Heart right ventricle (tissue), 16 donors: ENCODE results near the gene ZCCHC17. TPM values are rescaled to one million over a fixed set of nuclear protein-coding genes. Genes with fewer than 3 reads are reported as not detected.

Experiments
- ATAC-seq, 8 donors: fragments of 200-7000 bp; cut with Tn5 transposase; one replicate each; pipeline ENCODE4 v1.9.1; 2020; ENCODE audit warnings: mild to moderate bottlenecking in 8 of 8, moderate library complexity in 8 of 8, moderate number of reproducible peaks in 1 of 8
- DNase-seq, 2 donors: peaks; one replicate each; pipeline ENCODE4 v3.0.0-alpha.2; 2020
- H3K27ac ChIP-seq, 10 donors: fragments of 200-600 bp; sonication (generic) in 2 of 10; one replicate each; pipeline versions ENCODE4 v1.5.0 to v1.8.0; 2020 to 2022; ENCODE audit warnings: mild to moderate bottlenecking in 3 of 10
- H3K27me3 ChIP-seq, 7 donors: fragments of 200-600 bp; one replicate each; pipeline ENCODE4 v1.8.0; 2021 to 2022; ENCODE audit warnings: mild to moderate bottlenecking in 2 of 7
- H3K36me3 ChIP-seq, 9 donors: fragments of 200-600 bp; sonication (generic) in 1 of 9; one replicate each; pipeline versions ENCODE4 v1.5.0 to v1.8.0; 2020 to 2022; ENCODE audit warnings: mild to moderate bottlenecking in 2 of 9
- H3K4me1 ChIP-seq, 9 donors: fragments of 200-600 bp; sonication (generic) in 1 of 9; one replicate each; pipeline versions ENCODE4 v1.5.0 to v1.8.0; 2020 to 2022; ENCODE audit warnings: mild to moderate bottlenecking in 4 of 9
- H3K4me3 ChIP-seq, 10 donors: fragments of 200-600 bp; sonication (generic) in 2 of 10; one replicate each; pipeline versions ENCODE4 v1.5.0 to v1.8.0; 2020 to 2022; ENCODE audit warnings: mild to moderate bottlenecking in 7 of 10, moderate library complexity in 2 of 10
- H3K9me3 ChIP-seq, 11 donors: fragments of 200-600 bp in 10 of 11; sonication (generic) in 2 of 11; one replicate each; pipeline versions ENCODE4 v1.5.0 to v1.8.0; 2013 to 2022; ENCODE audit warnings: mild to moderate bottlenecking in 2 of 11, control low read depth in 1 of 11, moderate library complexity in 1 of 11
- CTCF ChIP-seq, 9 donors: fragments of 200-600 bp; sonication (generic) in 2 of 9; IDR thresholded peaks; one replicate each; pipeline versions ENCODE4 v1.5.0 to v1.8.0; 2021 to 2022; ENCODE audit warnings: antibody characterized with exemption in 9 of 9, mild to moderate bottlenecking in 5 of 9, moderate library complexity in 1 of 9
- WGBS, 2 donors: extraction: QIAGEN DNeasy Blood & Tissue Kit; methylation state at CpG; one replicate each; pipeline ENCODE4 v1.1.7; 2013; ENCODE audit warnings: inconsistent platforms in 1 of 2; 5-methylcytosine and 5-hydroxymethylcytosine counted together
- intact Hi-C, 10 donors: fragments of 100-400 bp; cut with DNase I; formaldehyde crosslinking; loops; one replicate each; pipeline versions ENCODE4 v1.11.1 to v1.14.2; 2022
- long read RNA-seq, 3 donors: library from polyadenylated mRNA; unstranded; transcript quantifications; one replicate each; pipeline ENCODE4 v2.0.0, GENCODE V29; 2020 to 2021
- polyA plus RNA-seq, 2 donors: library from polyadenylated mRNA; stranded (reverse); fragments of 200-250 nt; gene quantifications; one replicate each; pipeline ENCODE4 v1.2.3, GENCODE V29; 2013
- total RNA-seq, 10 donors: library from RNA; stranded (reverse); fragmentation: NEBNext Ultra II Directional in 3 of 10; extraction: Animal tissue kit (Norgen Biotek cat#: 25700) in 3 of 10; gene quantifications; one replicate each; pipeline versions ENCODE4 v1.2.1 to v1.2.4, GENCODE V29; 2021 to 2023
- donor health status: Arrhythmogenic right ventricular cardiomyopathy.
- donor health status: ischemic (EF 13 %, LVEDD 7.1; RV severe dilation, severe dysfunction).
- donor health status: healthy with polysubstance abuse.
- donor health status: DM: no; HTN: yes; CAD: no.
- donor health status: DM: no; HTN: no; CAD: no.
- donor health status: ischemic (EF 25% LVEDD 6.9; RV normal size, moderate dysfunction).
- donor health status: ischemic (EF 25% LVEDD 5.7; RV mildly dilated, moderate dysfunction).
- donor health status: healthy.
- donor health status: DM: yes; HTN: yes; CAD: no.
- donor health status: Ischemic cardiomyopathy.
- donor health status: ischemic (EF 35%, LVEDD 5.7; RV mildly dilated, moderate dysfunction).
- donor health status: nonischemic (EF 11% LVEDD 7.7; RV severe dilation, severe dysfunction).
- donor health status: DM: yes; HTN: yes; CAD: no.
- donor health status: PGD.
- donor health status: ischemic (EF 29% LVEDD 5.4; RV normal size, mild dysfunction).
- donor health status: nonischemic (EF 23%, LVEDD 6.1; RV moderate dilation, normal function).

The ZCCHC17 gene
- 10 to 100 TPM in 9 of 10 donors, 1 to 10 TPM in 1; 10.0 to 16.6 (median 13.2) TPM for total RNA-seq
- polyA plus RNA-seq = 10 to 100 TPM; 15.7 to 26.6 TPM
- long read RNA-seq, donor 1, partial matches to known transcripts = 3 of 36 reads
- long read RNA-seq, donor 1, other reads (novel, unspliced or antisense) = 29 of 36 reads
- long read RNA-seq, donor 2, transcript ZCCHC17-201 (8 exons, 1,605 nt) = major isoform, 11 of 54 reads
- long read RNA-seq, donor 2, partial matches to known transcripts = 6 of 54 reads
- long read RNA-seq, donor 2, other reads (novel, unspliced or antisense) = 36 of 54 reads
- long read RNA-seq, donor 3, partial matches to known transcripts = 3 of 171 reads
- long read RNA-seq, donor 3, other reads (novel, unspliced or antisense) = 165 of 171 reads

- peak in 5 of 9 donors; percentile 9 to 52 (median 37) for TF ChIP-seq CTCF (IDR thresholded peaks at IDR 0.05)
- 0% methylated on average over 53 of the region's 53 CpGs for WGBS, 2 donors
- Histone ChIP-seq H3K4me1 (peaks cover 0 to 44% (median 32%) of the 10 kb centered on the region in 9 donors), H3K27me3 (no peaks in the 10 kb centered on the region), H3K9me3 (no peaks in the 10 kb centered on the region), H3K27ac (peak within 1 kb of the TSS; percentile 68 to 93 (median 90)), H3K4me3 (peak within 1 kb of the TSS; percentile 57 to 99 (median 76)), H3K36me3 (peaks cover 0 to 34% (median 16%) of the 10 kb centered on the region in 9 donors)
- peak; percentile 91 to 98 for DNase-seq
- intact Hi-C loops = no loop called here
- ATAC-seq = peak; percentile 99 to 100 (median 99)
Measured at GRCh38 chr1:31296486-31297276, at the start of gene ZCCHC17, which contains the start of gene SNRNP40. TSS of gene ZCCHC17 (plus strand) at chr1:31297032. CDS start at chr1:31310099, 13,067 bp downstream. TSS of gene SNRNP40 (minus strand) at chr1:31296788. CDS start at chr1:31296751, 37 bp downstream.

DNA sequence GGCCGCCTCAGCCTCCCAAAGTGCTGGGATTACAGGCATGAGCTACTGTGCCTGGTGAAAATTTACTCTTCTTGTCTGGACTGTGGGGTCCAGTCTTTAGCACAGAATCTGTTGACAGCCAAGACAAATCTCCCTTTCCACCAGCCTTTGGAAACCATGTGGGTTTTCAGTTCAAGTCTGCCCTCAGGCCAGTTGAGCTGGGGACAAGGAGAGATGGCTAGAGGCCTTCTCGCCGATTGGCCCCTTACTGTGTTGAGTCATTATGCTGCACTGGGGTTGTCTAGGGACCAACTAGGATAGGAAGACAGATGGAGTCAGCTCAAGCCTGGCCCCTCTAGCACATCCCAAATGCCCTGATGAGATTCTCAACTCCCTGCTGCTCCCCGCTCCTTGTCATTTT lies 48.6 kb upstream of the ZCCHC17 start:
- DNase-seq = no peak
- H3K27me3 ChIP-seq = no peaks in the 10 kb centered on the region
- H3K9me3 ChIP-seq = no peaks in the 10 kb centered on the region
- H3K27ac ChIP-seq = no peak overlapping the region
- WGBS, 2 donors = 91 to 95% methylated on average over 4 of the region's 4 CpGs
- H3K36me3 ChIP-seq = no peaks in the 10 kb centered on the region
- H3K4me1 ChIP-seq = no peaks in the 10 kb centered on the region
- TF ChIP-seq CTCF (IDR thresholded peaks at IDR 0.05) = no peak
- intact Hi-C loops = no loop called here
- ATAC-seq = no peak
- no peak overlapping the region for H3K4me3 ChIP-seq

GRCh38 chr1:31249854-31250253 lies 47.0 kb upstream of the ZCCHC17 start:
- no peak for ATAC-seq
- DNase-seq = no peak
- Histone ChIP-seq H3K27ac (no peak overlapping the region), H3K4me3 (no peak overlapping the region), H3K9me3 (no peaks in the 10 kb centered on the region), H3K4me1 (no peaks in the 10 kb centered on the region), H3K36me3 (no peaks in the 10 kb centered on the region), H3K27me3 (no peaks in the 10 kb centered on the region)
- TF ChIP-seq CTCF (IDR thresholded peaks at IDR 0.05) = no peak
- intact Hi-C loops = no loop called here
- WGBS, 2 donors = 71 to 80% methylated on average over 3 of the region's 3 CpGs

GRCh38 chr1:31257213-31257612 lies 39.6 kb upstream of the ZCCHC17 start:
- 91 to 93% methylated on average over 1 of the region's 1 CpG for WGBS, 2 donors
- no peaks in the 10 kb centered on the region for H3K9me3 ChIP-seq
- no peak overlapping the region for H3K27ac ChIP-seq
- H3K27me3 ChIP-seq = no peaks in the 10 kb centered on the region
- ATAC-seq (no peak), DNase-seq (no peak)
- no peaks in the 10 kb centered on the region for H3K4me1 ChIP-seq
- no peak for TF ChIP-seq CTCF (IDR thresholded peaks at IDR 0.05)
- intact Hi-C loops = no loop called here
- H3K4me3 ChIP-seq = no peak overlapping the region
- H3K36me3 ChIP-seq = peaks cover 0 to 58% (median 40%) of the 10 kb centered on the region in 9 donors
